GM15510 (cell line): ENCODE measurements around the gene SSU72.

Experiments used
- POLR2A ChIP-seq: IDR thresholded peaks from 3 replicates; pipeline ENCODE4 v1.6.1; 2011; ENCODE audit warnings: borderline replicate concordance; ENCODE audit not compliant: insufficient read length; ENCODE audit errors: extremely low read depth

The SSU72 gene

GRCh38 chr1:1535201-1536018 is 39.3 kb downstream of the SSU72 start:
- TF ChIP-seq POLR2A: no peak

GRCh38 chr1:1534401-1535154 is 40.1 kb downstream of the SSU72 start:
- TF ChIP-seq POLR2A: no peak

GRCh38 chr1:1531947-1532346 is 42.7 kb downstream of the SSU72 start:
- no peak for TF ChIP-seq POLR2A

- no peak for TF ChIP-seq POLR2A
Measured at GRCh38 chr1:1529936-1530335, 44.7 kb downstream of the SSU72 start.

- TF ChIP-seq POLR2A: no peak
Measured at GRCh38 chr1:1529321-1529720, 45.3 kb downstream of the SSU72 start.

- no peak for TF ChIP-seq POLR2A
Measured at GRCh38 chr1:1528301-1529267, 46.1 kb downstream of the SSU72 start.

- no peak for TF ChIP-seq POLR2A
Measured at GRCh38 chr1:1527092-1527816, 47.4 kb downstream of the SSU72 start.

- no peak for TF ChIP-seq POLR2A
Measured at GRCh38 chr1:1521331-1521730, 53.3 kb downstream of the SSU72 start.

- no peak for TF ChIP-seq POLR2A
Measured at GRCh38 chr1:1517973-1518620, 56.6 kb downstream of the SSU72 start.

GRCh38 chr1:1511533-1512285 is 63.0 kb downstream of the SSU72 start, which contains the start of gene ATAD3A:
Gene ATAD3A, plus strand, starts transcription at chr1:1512162. Its CDS starts 107 bp downstream, at chr1:1512269.
- TF ChIP-seq POLR2A: peak; percentile 72

- no peak for TF ChIP-seq POLR2A
Measured at GRCh38 chr1:1510912-1511532, 63.6 kb downstream of the SSU72 start.

- no peak for TF ChIP-seq POLR2A
Measured at GRCh38 chr1:1507305-1507704, 67.4 kb downstream of the SSU72 start.
